GM12872 (cell line): ENCODE results near the gene NPAS3.

Experiments used
- TF ChIP-seq, protein P1 (sequence below): IDR thresholded peaks from 3 replicates; pipeline ENCODE4 v1.5.1; 2011; ENCODE audit warnings: low read depth, mild to moderate bottlenecking, low read length, moderate library complexity; ENCODE audit not compliant: insufficient read depth

Gene NPAS3

DNA sequence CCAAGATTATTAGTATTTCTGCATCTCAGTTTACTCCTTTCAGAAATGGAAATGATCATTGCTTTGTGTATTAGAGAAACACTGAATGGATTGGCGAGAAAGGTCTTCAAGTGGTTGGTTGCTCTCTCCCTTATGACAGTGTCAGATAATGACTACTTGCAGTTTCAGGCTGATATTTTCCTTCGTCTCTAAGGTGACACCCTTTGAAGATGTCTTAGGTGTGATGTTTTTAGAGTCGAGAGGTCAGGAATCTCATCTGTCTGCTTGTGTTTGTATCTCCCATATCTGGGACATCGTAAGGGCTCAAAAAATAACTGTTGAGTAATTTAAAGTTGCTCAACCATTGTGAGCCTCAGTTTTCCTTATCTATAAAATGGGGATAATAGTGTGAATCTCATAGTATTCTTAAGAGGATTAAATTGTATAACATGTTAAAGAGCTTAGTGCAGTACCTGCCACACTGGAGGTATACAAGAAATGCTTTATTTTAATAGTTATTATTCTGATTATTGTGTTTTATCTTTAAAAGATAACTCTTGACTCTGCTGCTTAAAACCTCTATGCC is 40.1 kb downstream of the NPAS3 start:
- TF ChIP-seq, protein P1, sequence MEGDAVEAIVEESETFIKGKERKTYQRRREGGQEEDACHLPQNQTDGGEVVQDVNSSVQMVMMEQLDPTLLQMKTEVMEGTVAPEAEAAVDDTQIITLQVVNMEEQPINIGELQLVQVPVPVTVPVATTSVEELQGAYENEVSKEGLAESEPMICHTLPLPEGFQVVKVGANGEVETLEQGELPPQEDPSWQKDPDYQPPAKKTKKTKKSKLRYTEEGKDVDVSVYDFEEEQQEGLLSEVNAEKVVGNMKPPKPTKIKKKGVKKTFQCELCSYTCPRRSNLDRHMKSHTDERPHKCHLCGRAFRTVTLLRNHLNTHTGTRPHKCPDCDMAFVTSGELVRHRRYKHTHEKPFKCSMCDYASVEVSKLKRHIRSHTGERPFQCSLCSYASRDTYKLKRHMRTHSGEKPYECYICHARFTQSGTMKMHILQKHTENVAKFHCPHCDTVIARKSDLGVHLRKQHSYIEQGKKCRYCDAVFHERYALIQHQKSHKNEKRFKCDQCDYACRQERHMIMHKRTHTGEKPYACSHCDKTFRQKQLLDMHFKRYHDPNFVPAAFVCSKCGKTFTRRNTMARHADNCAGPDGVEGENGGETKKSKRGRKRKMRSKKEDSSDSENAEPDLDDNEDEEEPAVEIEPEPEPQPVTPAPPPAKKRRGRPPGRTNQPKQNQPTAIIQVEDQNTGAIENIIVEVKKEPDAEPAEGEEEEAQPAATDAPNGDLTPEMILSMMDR, result no peak

DNA sequence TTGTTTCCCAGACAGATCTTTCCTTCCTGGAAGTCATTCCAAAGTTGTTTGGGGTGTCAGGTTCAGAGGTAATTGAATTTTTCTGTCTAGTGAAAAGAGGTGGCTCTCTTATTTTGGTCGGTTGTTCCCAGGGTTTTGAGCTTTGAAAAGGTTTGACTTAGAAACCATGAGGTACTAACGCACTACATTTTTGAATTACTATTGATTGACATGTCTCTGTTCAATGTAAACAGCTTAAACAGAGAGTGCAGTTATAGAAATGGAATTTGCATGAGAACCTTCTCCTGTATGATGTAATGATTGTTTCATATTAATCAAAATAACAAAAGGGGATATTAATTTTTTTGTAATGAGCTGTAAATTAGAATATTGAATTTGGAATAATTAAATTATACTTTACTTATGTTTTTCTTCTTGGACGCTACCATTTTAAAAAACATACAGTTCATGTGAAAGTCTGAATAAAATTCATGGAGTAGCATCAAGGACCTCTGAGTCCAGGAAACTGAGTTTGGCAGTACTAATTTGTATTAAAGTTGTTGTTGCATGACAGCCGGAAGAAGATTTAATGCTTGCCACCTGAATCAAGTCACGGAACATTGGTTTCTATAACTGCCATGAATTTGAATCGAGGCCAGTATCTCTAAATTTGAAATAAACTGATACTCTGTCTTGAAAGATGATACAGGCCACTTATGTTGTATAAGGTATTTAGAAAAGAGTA is 41.7 kb downstream of the NPAS3 start:
- TF ChIP-seq, protein P1, result no peak

DNA sequence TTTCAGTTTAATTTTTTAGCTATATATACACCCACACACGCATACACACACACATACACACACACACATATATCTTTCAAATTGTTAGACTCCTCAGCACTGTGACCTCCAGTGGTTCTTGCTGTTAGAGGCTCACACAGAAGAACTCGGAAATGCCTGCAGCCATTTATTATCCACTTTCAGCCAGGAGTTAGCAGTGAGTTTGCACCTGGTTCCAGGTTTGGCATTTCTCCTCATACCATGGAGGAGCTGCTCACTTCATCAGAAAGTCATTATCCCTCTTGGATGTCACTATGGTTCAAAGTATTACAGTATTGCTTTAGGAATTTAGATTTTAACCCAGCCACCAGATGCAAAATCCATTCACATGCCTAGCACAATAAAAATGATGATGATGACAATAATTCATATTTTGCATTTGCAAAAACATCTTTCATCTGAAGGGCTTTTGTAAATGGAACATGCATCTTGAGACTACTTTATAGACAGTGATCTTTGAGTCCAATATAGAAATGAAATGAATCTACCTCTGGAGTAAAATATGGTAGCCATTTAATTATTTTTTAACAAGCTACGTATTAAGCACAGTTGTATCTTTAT is 42.3 kb downstream of the NPAS3 start:
- TF ChIP-seq, protein P1, result no peak

DNA sequence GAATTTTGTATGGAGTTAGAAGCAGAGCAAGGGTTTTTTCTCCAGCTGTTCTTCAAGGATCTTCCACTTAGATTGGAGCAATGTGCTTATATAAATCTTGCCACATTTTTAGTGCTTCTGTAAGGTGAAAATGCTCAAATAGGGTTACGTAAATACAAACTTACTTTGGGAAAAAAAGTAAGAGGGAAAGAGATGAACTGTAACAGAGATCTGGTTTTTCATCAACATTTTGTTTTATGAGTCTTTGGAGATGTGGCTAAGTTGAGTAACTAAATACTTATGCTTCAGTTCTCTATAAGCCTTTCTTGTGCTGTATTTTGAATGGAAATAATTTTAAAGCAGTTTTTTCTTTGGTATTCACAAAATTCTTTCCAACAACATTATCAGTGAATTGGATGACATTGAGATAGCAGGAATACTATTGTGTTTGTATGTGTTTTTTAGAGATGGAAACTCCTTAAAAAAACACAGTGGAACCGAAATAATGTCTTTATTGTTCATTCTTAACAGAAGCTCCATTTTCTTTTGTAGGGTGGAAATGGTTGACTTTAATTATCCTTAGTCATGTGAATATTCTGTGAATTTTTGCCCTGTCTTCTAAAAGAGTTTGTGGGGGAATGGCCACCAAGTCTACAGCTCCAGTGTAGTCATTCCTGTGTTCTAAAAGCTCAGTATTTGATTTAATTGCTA is 45.7 kb downstream of the NPAS3 start:
- TF ChIP-seq, protein P1, result no peak

DNA sequence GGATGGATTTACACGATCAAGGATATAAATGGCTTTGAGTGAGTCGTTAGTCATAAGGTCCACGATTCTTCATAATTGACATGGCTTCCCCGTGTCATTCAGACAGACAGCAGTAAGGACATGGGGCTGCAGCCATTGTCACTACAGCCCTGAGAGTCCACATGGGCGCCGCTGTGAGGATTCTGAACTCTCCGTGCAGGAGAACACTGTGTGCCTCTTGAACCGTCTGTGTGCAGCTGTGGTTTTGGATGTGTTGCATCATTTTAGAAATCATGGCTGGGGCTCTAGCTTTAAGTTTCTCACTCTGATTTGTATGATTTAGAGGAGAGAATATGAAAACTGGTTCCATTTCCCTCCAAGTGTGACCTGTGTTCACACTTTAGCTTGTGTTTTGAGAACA is 47.2 kb downstream of the NPAS3 start:
- TF ChIP-seq, protein P1, result no peak

DNA sequence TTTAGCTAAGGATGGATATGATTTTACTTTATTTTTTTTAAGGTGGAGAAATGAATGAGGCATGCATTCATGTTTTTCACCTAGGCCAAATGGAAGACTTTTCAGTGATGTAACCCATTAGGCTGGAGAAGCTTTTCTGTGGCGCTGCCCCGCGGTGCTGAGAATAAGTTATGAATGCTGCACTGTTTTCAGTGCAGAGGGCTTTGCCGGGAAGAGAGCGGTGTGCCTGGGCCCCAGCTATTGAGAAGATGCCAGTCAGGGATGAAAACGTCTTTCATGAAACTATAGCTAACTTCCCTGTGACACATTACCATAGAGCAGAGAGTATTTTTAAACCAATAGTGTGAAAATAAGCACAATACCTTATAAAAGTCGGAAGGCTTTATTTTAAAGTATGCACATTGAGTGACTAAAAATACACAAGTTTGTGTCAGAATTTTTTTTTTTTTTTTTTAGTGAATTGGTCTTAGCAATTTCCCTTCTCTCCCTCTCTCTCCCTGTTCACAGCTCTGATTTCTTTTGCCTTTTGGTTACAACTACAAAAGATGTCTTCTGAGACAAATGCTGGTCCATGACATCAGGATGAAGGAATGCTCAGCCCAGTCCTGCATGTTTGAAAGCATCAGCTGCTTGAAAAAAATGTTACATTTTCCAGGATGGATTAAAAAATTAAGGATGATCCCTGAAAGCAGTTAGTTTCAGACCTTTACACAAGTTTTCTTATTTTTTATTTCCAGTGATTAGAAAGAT is 48.3 kb downstream of the NPAS3 start:
- TF ChIP-seq, protein P1, result no peak

DNA sequence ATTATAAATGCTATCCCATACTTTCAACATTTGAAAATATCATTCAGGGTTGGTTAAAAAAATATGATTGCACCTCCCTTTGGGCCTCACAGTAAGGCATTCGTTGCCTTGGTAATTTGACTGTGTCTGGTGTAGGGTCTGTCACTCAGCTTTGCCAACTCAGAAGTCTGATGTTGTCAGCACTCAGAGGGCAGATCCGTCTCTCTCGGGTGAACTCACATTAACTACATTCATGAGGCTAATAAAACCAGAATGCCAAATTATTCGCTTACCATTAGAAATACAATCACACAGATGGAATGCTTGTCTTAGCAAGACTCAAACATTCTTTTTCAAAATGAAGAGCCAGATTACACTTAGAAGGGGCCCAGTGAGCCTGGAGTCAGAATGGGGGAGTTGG is 53.0 kb downstream of the NPAS3 start:
- TF ChIP-seq, protein P1, result no peak
